HG02798 (cell line): ENCODE data around the gene FRMPD4.

ENCODE experiments used
- ATAC-seq: cut with Tn5 transposase; IDR thresholded peaks from one replicate; pipeline ENCODE4 v1.9.1; 2021; ENCODE audit warnings: mild to moderate bottlenecking; ENCODE audit not compliant: unreplicated experiment, poor library complexity

Gene FRMPD4

GRCh38 chrX:12421918-12422317 is 283.6 kb downstream of the FRMPD4 start:
- ATAC-seq = no peak

GRCh38 chrX:12423346-12423745 is 285.1 kb downstream of the FRMPD4 start:
- no peak for ATAC-seq

- no peak for ATAC-seq
Measured at GRCh38 chrX:12425496-12425895, 287.2 kb downstream of the FRMPD4 start.

- ATAC-seq = no peak
Measured at GRCh38 chrX:12426420-12426819, 288.1 kb downstream of the FRMPD4 start.

GRCh38 chrX:12434493-12434892 is 296.2 kb downstream of the FRMPD4 start:
- no peak for ATAC-seq

GRCh38 chrX:12439416-12439815 is 301.1 kb downstream of the FRMPD4 start:
- no peak for ATAC-seq

- ATAC-seq = no peak
Measured at GRCh38 chrX:12440246-12440645, 302.0 kb downstream of the FRMPD4 start.

- no peak for ATAC-seq
Measured at GRCh38 chrX:12441381-12442128, 303.3 kb downstream of the FRMPD4 start.

- peak; percentile 96 for ATAC-seq
Measured at GRCh38 chrX:12443534-12444098, 305.3 kb downstream of the FRMPD4 start.

GRCh38 chrX:12446342-12447075 is 308.2 kb downstream of the FRMPD4 start:
- ATAC-seq = no peak

GRCh38 chrX:12447448-12448064 is 309.3 kb downstream of the FRMPD4 start:
- ATAC-seq = no peak

- ATAC-seq = no peak
Measured at GRCh38 chrX:12452268-12452667, 314.0 kb downstream of the FRMPD4 start.

GRCh38 chrX:12460929-12461328 is 322.7 kb downstream of the FRMPD4 start:
- no peak for ATAC-seq

- no peak for ATAC-seq
Measured at GRCh38 chrX:12463052-12463451, 324.8 kb downstream of the FRMPD4 start.

- ATAC-seq = no peak
Measured at GRCh38 chrX:12463873-12464272, 325.6 kb downstream of the FRMPD4 start.

GRCh38 chrX:12467321-12467720 is 329.0 kb downstream of the FRMPD4 start:
- no peak for ATAC-seq

- no peak for ATAC-seq
Measured at GRCh38 chrX:12469296-12469695, 331.0 kb downstream of the FRMPD4 start.

- no peak for ATAC-seq
Measured at GRCh38 chrX:12471061-12471460, 332.8 kb downstream of the FRMPD4 start.

GRCh38 chrX:12480956-12481355 is 342.7 kb downstream of the FRMPD4 start:
- ATAC-seq = no peak

GRCh38 chrX:12488220-12488619 is 349.9 kb downstream of the FRMPD4 start:
- ATAC-seq = no peak

- no peak for ATAC-seq
Measured at GRCh38 chrX:12488771-12489170, 350.5 kb downstream of the FRMPD4 start.
